ENCODE results near the gene MEDAG.

Gene MEDAG

GRCh38 chr13:30966101-30966500 lies 60.0 kb downstream of the MEDAG start:
- DNase-seq: no peak

GRCh38 chr13:30968846-30969245 lies 62.8 kb downstream of the MEDAG start:
- no peak for DNase-seq

GRCh38 chr13:30971575-30971974 lies 65.5 kb downstream of the MEDAG start:
- no peak for DNase-seq

GRCh38 chr13:30972888-30973377 lies 66.9 kb downstream of the MEDAG start:
- DNase-seq: no peak

- DNase-seq: no peak
These were observed 68.3 kb downstream of the MEDAG start for GRCh38 chr13:30974350-30974749.
